Adrenal gland (tissue), 12 donors: ENCODE data around the gene FTCDNL1. TPM values are rescaled to one million over a fixed set of nuclear protein-coding genes. Genes with fewer than 3 reads are reported as not detected.

Source experiments
- DNase-seq, 7 donors: peaks; one replicate each; pipeline ENCODE4 v3.0.0-alpha.2; 2019 to 2020
- H3K27ac ChIP-seq, 5 donors: fragments of 200-600 bp; sonication (generic) in 4 of 5; 1 replicate in 3 of 5; 2 replicates in 2 of 5; pipeline versions ENCODE4 v1.5.1 to v1.8.0; 2016 to 2020; ENCODE audit warnings: mild to moderate bottlenecking in 1 of 5
- H3K27me3 ChIP-seq: fragments of 200-600 bp; 2 replicates; pipeline ENCODE4 v1.8.0; 2021
- H3K36me3 ChIP-seq, 2 donors: fragments of 200-600 bp; replicated peaks in 1 of 2; 1 replicate in 1 of 2; 2 replicates in 1 of 2; pipeline versions ENCODE4 v1.5.1 to v1.8.0; 2018 to 2022
- H3K4me1 ChIP-seq, 2 donors: fragments of 200-600 bp; replicated peaks in 1 of 2; 1 replicate in 1 of 2; 2 replicates in 1 of 2; pipeline versions ENCODE4 v1.5.1 to v1.8.0; 2018 to 2021
- H3K4me3 ChIP-seq, 4 donors: fragments of 200-600 bp; sonication (generic) in 3 of 4; one replicate each; pipeline ENCODE4 v1.5.1; 2016 to 2018
- H3K9me3 ChIP-seq, 3 donors: fragments of 200-600 bp; sonication (generic) in 1 of 3; replicated peaks in 1 of 3; 1 replicate in 2 of 3; 2 replicates in 1 of 3; pipeline versions ENCODE4 v1.5.1 to v1.8.0; 2016 to 2021
- CTCF ChIP-seq, 6 experiments: fragments of 450-650 bp in 4 of 6; fragments of 200-600 bp in 2 of 6; sonication (generic) in 1 of 6; IDR thresholded peaks; 1 replicate in 5 of 6; 2 replicates in 1 of 6; pipeline versions ENCODE4 v1.5.1 to v1.8.0; 2016 to 2021; ENCODE audit warnings: antibody characterized with exemption in 6 of 6, mild to moderate bottlenecking in 2 of 6, moderate library complexity in 1 of 6
- POLR2A ChIP-seq, 2 donors: fragments of 450-650 bp; IDR thresholded peaks; one replicate each; pipeline ENCODE4 v1.6.1; 2017; ENCODE audit warnings: antibody characterized with exemption in 2 of 2, mild to moderate bottlenecking in 2 of 2, moderate library complexity in 1 of 2
- WGBS, 4 donors: extraction: QIAGEN DNeasy Blood & Tissue Kit in 2 of 4; methylation state at CpG; one replicate each; pipeline versions ENCODE4 v1.1.5 to v1.1.7; 2013 to 2017; 5-methylcytosine and 5-hydroxymethylcytosine counted together
- intact Hi-C, 2 donors: fragments of 100-400 bp; cut with DNase I; formaldehyde crosslinking; loops; one replicate each; pipeline versions ENCODE4 v1.14.1 to v1.15.0; 2022 to 2023
- polyA plus RNA-seq, 3 donors: library from polyadenylated mRNA; stranded (reverse); fragments of 200-250 nt in 2 of 3; fragments of 350-450 nt in 1 of 3; fragmentation: Illumina TruSeq in 1 of 3; extraction: RNeasy Lipid Tissue Mini Kit (QIAGEN cat#74804) in 1 of 3; gene quantifications; one replicate each; pipeline ENCODE4 v1.2.3, GENCODE V29; 2013 to 2014
- total RNA-seq, 9 donors: library from RNA; depleted of rRNA in 4 of 9; stranded (reverse); fragments of >200 nt in 4 of 9; fragments of 120-200 nt in 1 of 9; fragmentation: NEBNext Ultra II Directional in 1 of 9; extraction: Animal tissue kit (Norgen Biotek cat#: 25700) in 1 of 9; gene quantifications; one replicate each; pipeline versions ENCODE4 v1.1.0 to v1.2.4, GENCODE V29; 2013 to 2023
- donor health status: healthy with polysubstance abuse.
- donor health status: Bipolar disorder and iron deficiency.
- donor health status: DM: yes; HTN: yes; CAD: no.
- donor health status: DM: no; HTN: no; CAD: no.
- donor health status: DM: no; HTN: no; CAD: no.
- donor health status: DM: yes; HTN: yes; CAD: no.

The FTCDNL1 gene
- total and polyA plus RNA-seq, 12 donors: 2.6 to 19.1 (median 10.1) TPM

GRCh38 chr2:199869653-199870052, 18.7 kb upstream of the FTCDNL1 start:
- no peak for DNase-seq
- H3K4me3 ChIP-seq: no peak overlapping the region
- TF ChIP-seq POLR2A (IDR thresholded peaks at IDR 0.05) (no peak), CTCF (IDR thresholded peaks at IDR 0.05) (no peak)
- H3K27me3 ChIP-seq: no peaks in the 10 kb centered on the region
- H3K4me1 ChIP-seq: no peaks in the 10 kb centered on the region
- no peak overlapping the region for H3K27ac ChIP-seq
- H3K9me3 ChIP-seq: no peaks in the 10 kb centered on the region
- intact Hi-C loops: no loop called here
- WGBS, 4 donors: 55 to 67% (median 60%) methylated on average over 1 of the region's 1 CpG
- no peaks in the 10 kb centered on the region for H3K36me3 ChIP-seq

GRCh38 chr2:199869227-199869541, 18.2 kb upstream of the FTCDNL1 start:
- intact Hi-C loops: no loop called here

GRCh38 chr2:199868431-199869226, 17.6 kb upstream of the FTCDNL1 start:
- no peaks in the 10 kb centered on the region for H3K36me3 ChIP-seq
- no peak overlapping the region for H3K4me3 ChIP-seq
- intact Hi-C loops: no loop called here

More at GRCh38 chr2:199869227-199869541, 18.2 kb upstream of the FTCDNL1 start:
- Histone ChIP-seq H3K4me1 (no peaks in the 10 kb centered on the region), H3K36me3 (no peaks in the 10 kb centered on the region), H3K27me3 (no peaks in the 10 kb centered on the region), H3K4me3 (no peak overlapping the region), H3K27ac (no peak overlapping the region), H3K9me3 (no peaks in the 10 kb centered on the region)
- DNase-seq: no peak
- WGBS, 4 donors: 60 to 83% (median 76%) methylated on average over 1 of the region's 1 CpG
- no peak for TF ChIP-seq CTCF (IDR thresholded peaks at IDR 0.05)
- TF ChIP-seq POLR2A (IDR thresholded peaks at IDR 0.05): no peak

GRCh38 chr2:199865905-199866304, 14.9 kb upstream of the FTCDNL1 start:
- Histone ChIP-seq H3K4me3 (no peak overlapping the region), H3K36me3 (no peaks in the 10 kb centered on the region), H3K27ac (no peak overlapping the region), H3K9me3 (no peaks in the 10 kb centered on the region), H3K4me1 (no peaks in the 10 kb centered on the region), H3K27me3 (no peaks in the 10 kb centered on the region)
- no peak for DNase-seq
- intact Hi-C loops: no loop called here
- TF ChIP-seq POLR2A (IDR thresholded peaks at IDR 0.05) (no peak), CTCF (IDR thresholded peaks at IDR 0.05) (no peak)
- WGBS, 4 donors: 95 to 97% (median 96%) methylated on average over 4 of the region's 4 CpGs

More at GRCh38 chr2:199868431-199869226, 17.6 kb upstream of the FTCDNL1 start:
- Histone ChIP-seq H3K4me1 (no peaks in the 10 kb centered on the region), H3K9me3 (no peaks in the 10 kb centered on the region), H3K27me3 (no peaks in the 10 kb centered on the region), H3K27ac (no peak overlapping the region)
- 70 to 75% (median 71%) methylated on average over 5 of the region's 5 CpGs for WGBS, 4 donors
- DNase-seq: no peak
- TF ChIP-seq POLR2A (IDR thresholded peaks at IDR 0.05) (no peak), CTCF (IDR thresholded peaks at IDR 0.05) (no peak)
